ENCODE results near the gene LPP.

GRCh38 chr3:188266562-188267274 lies 112.8 kb downstream of the LPP start:
- TF ChIP-seq CTCF (IDR thresholded peaks at IDR 0.05) (no peak), POLR2A (IDR thresholded peaks at IDR 0.05) (peak in 2 of 4 donors; percentile 15 to 63), EP300 (IDR thresholded peaks at IDR 0.05) (peak; percentile 99)

All from stomach (tissue), 4 donors.